Activated naive CD4-positive, alpha-beta T cell treated with anti-CD3 and anti-CD28 coated beads for 36 hours (primary cell): Measurements from ENCODE around the gene PLCG2. TPM values are rescaled to one million over a fixed set of nuclear protein-coding genes. Genes with fewer than 3 reads are reported as not detected.
"Not testable (repeated sequence)": the region's sequence is repeated elsewhere in the genome, so short reads cannot be mapped to it uniquely, and the experiment has no call there.

ENCODE experiments used
- CTCF ChIA-PET: fragments of 350-600 bp; sonication (Branson Sonifier 250); formaldehyde crosslinking; loops from one replicate; lab custom pipeline; 2021; ENCODE audit warnings: antibody characterized with exemption; lab: Charles Lee
- DNase-seq: peaks from one replicate; pipeline ENCODE4 v3.0.0-alpha.2; 2020
- H3K27ac Mint-ChIP-seq: one replicate; pipeline ENCODE4 v1.8.0; 2021; ENCODE audit warnings: mild to moderate bottlenecking, mixed read lengths
- H3K27me3 Mint-ChIP-seq: one replicate; pipeline ENCODE4 v1.8.0; 2021; ENCODE audit warnings: low read depth, mixed read lengths
- H3K36me3 Mint-ChIP-seq: one replicate; pipeline ENCODE4 v1.8.0; 2021; ENCODE audit warnings: low read depth, mixed read lengths
- H3K4me1 Mint-ChIP-seq: one replicate; pipeline ENCODE4 v1.8.0; 2021; ENCODE audit warnings: low read depth, mixed read lengths
- H3K4me3 Mint-ChIP-seq: one replicate; pipeline ENCODE4 v1.8.0; 2021; ENCODE audit warnings: mild to moderate bottlenecking, moderate library complexity, mixed read lengths
- H3K9me3 Mint-ChIP-seq: one replicate; pipeline ENCODE4 v1.8.0; 2021; ENCODE audit warnings: mixed read lengths
- intact Hi-C: fragments of 100-400 bp; cut with micrococcal nuclease; formaldehyde crosslinking; loops from one replicate; pipeline ENCODE4 v1.15.1; 2023
- total RNA-seq, 2 experiments: library from RNA; stranded (reverse); gene quantifications; one replicate each; pipeline ENCODE4 v1.2.3, GENCODE V29; 2021

PLCG2 gene
- total RNA-seq, 2 experiments from 2014 or later, result 12.0 to 13.4 TPM

- H3K27ac Mint-ChIP-seq, result no peak overlapping the region
- intact Hi-C loops, result no loop called here
- H3K36me3 Mint-ChIP-seq, result no peaks in the 10 kb centered on the region
Observed at GRCh38 chr16:81756615-81757356, 22.3 kb upstream of the PLCG2 start.

GRCh38 chr16:81758376-81758775 is 20.7 kb upstream of the PLCG2 start:
- Mint-ChIP-seq H3K27me3 (peaks cover 3% of the 10 kb centered on the region), H3K4me1 (no peaks in the 10 kb centered on the region), H3K36me3 (no peaks in the 10 kb centered on the region), H3K4me3 (no peak overlapping the region), H3K9me3 (no peaks in the 10 kb centered on the region), H3K27ac (no peak overlapping the region)
- no peak for DNase-seq
- CTCF ChIA-PET, result interaction anchor here (0.7 kb wide), 1 partner anchor 16 kb away, joined by 4 read pairs; no protein-coding TSS in a partner anchor
- intact Hi-C loops, result no loop called here

More at GRCh38 chr16:81756615-81757356, 22.3 kb upstream of the PLCG2 start:
- H3K27me3 Mint-ChIP-seq, result peaks cover 3% of the 10 kb centered on the region
- DNase-seq, result no peak
- no peaks in the 10 kb centered on the region for H3K9me3 Mint-ChIP-seq
- CTCF ChIA-PET, result interaction anchor here (0.7 to 1.5 kb wide), 3 partner anchors 9 to 130 kb away, joined by 3 to 4 read pairs (median 3); no protein-coding TSS in a partner anchor
- no peaks in the 10 kb centered on the region for H3K4me1 Mint-ChIP-seq
- H3K4me3 Mint-ChIP-seq, result no peak overlapping the region

- H3K27me3 Mint-ChIP-seq, DNase-seq, H3K9me3 Mint-ChIP-seq, H3K4me3 Mint-ChIP-seq, H3K27ac Mint-ChIP-seq, H3K4me1 Mint-ChIP-seq, intact Hi-C loops, H3K36me3 Mint-ChIP-seq: not testable (repeated sequence)
- CTCF ChIA-PET, result interaction anchor here (0.7 kb wide), 1 partner anchor 114 kb away, joined by 4 read pairs; no protein-coding TSS in a partner anchor
Observed at GRCh38 chr16:81762322-81762721, 16.8 kb upstream of the PLCG2 start.

GRCh38 chr16:81765111-81765919 is 13.8 kb upstream of the PLCG2 start:
- DNase-seq, result no peak
- H3K27me3 Mint-ChIP-seq, result no peaks in the 10 kb centered on the region
- H3K4me1 Mint-ChIP-seq, result no peaks in the 10 kb centered on the region
- H3K9me3 Mint-ChIP-seq, result no peaks in the 10 kb centered on the region
- CTCF ChIA-PET, result interaction anchor here (1.0 kb wide), 1 partner anchor 8 kb away, joined by 3 read pairs; no protein-coding TSS in a partner anchor
- H3K4me3 Mint-ChIP-seq, result no peak overlapping the region
- intact Hi-C loops, result no loop called here
- H3K36me3 Mint-ChIP-seq, result no peaks in the 10 kb centered on the region
- H3K27ac Mint-ChIP-seq, result no peak overlapping the region

- Mint-ChIP-seq H3K27me3 (no peaks in the 10 kb centered on the region), H3K9me3 (no peaks in the 10 kb centered on the region), H3K27ac (no peak overlapping the region), H3K4me3 (no peak overlapping the region), H3K36me3 (no peaks in the 10 kb centered on the region), H3K4me1 (no peaks in the 10 kb centered on the region)
- DNase-seq, result no peak
- intact Hi-C loops, result no loop called here
- CTCF ChIA-PET, result interaction anchor here (1.0 kb wide), 1 partner anchor 9 kb away, joined by 3 read pairs; no protein-coding TSS in a partner anchor
Observed at GRCh38 chr16:81765969-81766368, 13.1 kb upstream of the PLCG2 start.

- H3K4me3 Mint-ChIP-seq, result no peak overlapping the region
- no peaks in the 10 kb centered on the region for H3K36me3 Mint-ChIP-seq
- H3K9me3 Mint-ChIP-seq, result no peaks in the 10 kb centered on the region
- no peak for DNase-seq
- no peaks in the 10 kb centered on the region for H3K4me1 Mint-ChIP-seq
- no peaks in the 10 kb centered on the region for H3K27me3 Mint-ChIP-seq
- CTCF ChIA-PET, result interaction anchor here (0.6 to 1.1 kb wide), 2 partner anchors 23 to 145 kb away, joined by 3 to 6 read pairs; no protein-coding TSS in a partner anchor
- no peak overlapping the region for H3K27ac Mint-ChIP-seq
- intact Hi-C loops, result no loop called here
Observed at GRCh38 chr16:81767987-81768592, 11.0 kb upstream of the PLCG2 start.

GRCh38 chr16:81770008-81770407 is 9.1 kb upstream of the PLCG2 start:
- DNase-seq, result no peak
- Mint-ChIP-seq H3K27me3 (no peaks in the 10 kb centered on the region), H3K9me3 (no peaks in the 10 kb centered on the region), H3K36me3 (no peaks in the 10 kb centered on the region), H3K27ac (no peak overlapping the region), H3K4me1 (no peaks in the 10 kb centered on the region), H3K4me3 (no peak overlapping the region)
- intact Hi-C loops, result no loop called here
- CTCF ChIA-PET, result no interaction called here

- no peaks in the 10 kb centered on the region for H3K36me3 Mint-ChIP-seq
Observed at GRCh38 chr16:81774348-81774747, 4.7 kb upstream of the PLCG2 start.

GRCh38 chr16:81775570-81775969 is 3.5 kb upstream of the PLCG2 start:
- DNase-seq, result no peak
- H3K27ac Mint-ChIP-seq, result no peak overlapping the region
- H3K4me3 Mint-ChIP-seq, result no peak overlapping the region
- no peaks in the 10 kb centered on the region for H3K36me3 Mint-ChIP-seq
- H3K27me3 Mint-ChIP-seq, result peaks cover 23% of the 10 kb centered on the region
- H3K4me1 Mint-ChIP-seq, result peaks cover 10% of the 10 kb centered on the region
- CTCF ChIA-PET, result no interaction called here
- H3K9me3 Mint-ChIP-seq, result no peaks in the 10 kb centered on the region
- intact Hi-C loops, result loop anchor here (5.0 kb wide), 1 partner anchor 97 kb away; no protein-coding TSS in a partner anchor

More at GRCh38 chr16:81774348-81774747, 4.7 kb upstream of the PLCG2 start:
- peaks cover 4% of the 10 kb centered on the region for H3K4me1 Mint-ChIP-seq
- H3K9me3 Mint-ChIP-seq, result no peaks in the 10 kb centered on the region
- H3K27ac Mint-ChIP-seq, result no peak overlapping the region
- intact Hi-C loops, result no loop called here
- DNase-seq, result no peak
- CTCF ChIA-PET, result interaction anchor here (0.6 to 0.9 kb wide), 3 partner anchors 100 to 1671 kb away, joined by 3 read pairs; no protein-coding TSS in a partner anchor
- H3K27me3 Mint-ChIP-seq, result peaks cover 13% of the 10 kb centered on the region
- no peak overlapping the region for H3K4me3 Mint-ChIP-seq

GRCh38 chr16:81778231-81778630 is 860 bp upstream of the PLCG2 start:
- DNase-seq, result no peak
- H3K4me1 Mint-ChIP-seq, result peaks cover 10% of the 10 kb centered on the region
- peak overlapping the region; percentile 68 for H3K4me3 Mint-ChIP-seq
- H3K36me3 Mint-ChIP-seq, result no peaks in the 10 kb centered on the region
- intact Hi-C loops, result loop anchor here (5.0 kb wide), 1 partner anchor 94 kb away; no protein-coding TSS in a partner anchor
- H3K27me3 Mint-ChIP-seq, result peaks cover 35% of the 10 kb centered on the region
- H3K9me3 Mint-ChIP-seq, result no peaks in the 10 kb centered on the region
- CTCF ChIA-PET, result interaction anchor here (0.6 to 1.1 kb wide), 4 partner anchors 12 to 96 kb away, joined by 3 to 5 read pairs (median 4); no protein-coding TSS in a partner anchor
- no peak overlapping the region for H3K27ac Mint-ChIP-seq

GRCh38 chr16:81779536-81780320 is 637 bp downstream of the PLCG2 start:
- intact Hi-C loops, result loop anchor here (1.0 to 5.0 kb wide), 2 partner anchors 19 to 93 kb away; no protein-coding TSS in a partner anchor
- Mint-ChIP-seq H3K27ac (no peak overlapping the region), H3K4me3 (peak overlapping the region; percentile 76), H3K36me3 (no peaks in the 10 kb centered on the region), H3K4me1 (peaks cover 10% of the 10 kb centered on the region), H3K27me3 (peaks cover 35% of the 10 kb centered on the region), H3K9me3 (no peaks in the 10 kb centered on the region)
- CTCF ChIA-PET, result interaction anchor here (1.3 kb wide), 2 partner anchors 19 to 108 kb away, joined by 3 to 5 read pairs; no protein-coding TSS in a partner anchor
- peak; percentile 20 for DNase-seq
